Inflammatory macrophage treated with lipopolysaccharide for 4 hours (primary cell): ENCODE results near the gene CYP46A1.
"Not testable (repeated sequence)": the region's sequence is repeated elsewhere in the genome, so short reads cannot be mapped to it uniquely, and the experiment has no call there.

Experiments
- DNase-seq: peaks from one replicate; pipeline ENCODE4 v3.0.0-alpha.2; 2020

CYP46A1 gene

GRCh38 chr14:99683619-99684409 is at the start of gene CYP46A1:
CYP46A1 (plus strand) TSS chr14:99684298; CDS start chr14:99684418, 120 bp downstream.
- peak; percentile 99 for DNase-seq

DNA sequence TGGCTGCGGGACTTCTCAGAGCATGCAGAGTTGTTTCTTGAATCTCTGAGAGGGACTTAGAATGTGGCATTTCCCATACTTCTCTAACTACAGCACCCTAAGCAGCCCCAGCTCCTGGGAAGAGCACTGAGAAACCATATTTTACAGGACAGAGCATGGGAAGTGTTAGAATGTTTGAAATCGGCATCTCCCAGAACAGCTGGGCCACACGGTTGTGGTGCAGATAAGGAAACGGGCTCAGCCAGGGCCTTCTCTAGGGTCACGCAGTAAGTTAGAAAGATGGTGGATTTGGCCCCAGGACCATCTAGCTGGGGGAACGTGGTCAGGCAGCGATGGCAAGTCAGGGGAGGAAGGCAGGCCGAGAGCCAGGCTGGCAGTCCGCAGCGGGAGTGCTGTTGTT is 49.7 kb upstream of the CYP46A1 start:
- DNase-seq: no peak

DNA sequence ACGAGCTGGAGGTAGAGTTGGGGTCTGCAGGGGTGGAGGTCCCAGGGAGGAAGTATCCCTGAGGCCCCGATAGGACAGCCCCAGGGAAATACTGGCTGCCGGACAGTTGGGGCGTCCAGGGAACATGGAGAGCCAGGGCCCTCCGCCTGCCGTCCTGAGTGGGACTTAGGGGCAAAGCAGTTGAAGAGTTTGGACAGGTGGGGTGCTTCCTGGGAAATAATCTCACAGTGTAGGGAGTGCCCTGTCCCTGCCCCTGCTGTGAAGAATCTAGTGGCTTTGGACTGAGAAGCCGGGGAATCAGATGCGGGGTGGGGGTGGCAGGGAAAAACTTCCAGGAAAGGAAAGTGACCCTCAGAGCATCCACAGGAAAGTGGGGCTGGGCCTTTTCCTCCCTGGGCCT is 49.0 kb upstream of the CYP46A1 start:
- no peak for DNase-seq

DNA sequence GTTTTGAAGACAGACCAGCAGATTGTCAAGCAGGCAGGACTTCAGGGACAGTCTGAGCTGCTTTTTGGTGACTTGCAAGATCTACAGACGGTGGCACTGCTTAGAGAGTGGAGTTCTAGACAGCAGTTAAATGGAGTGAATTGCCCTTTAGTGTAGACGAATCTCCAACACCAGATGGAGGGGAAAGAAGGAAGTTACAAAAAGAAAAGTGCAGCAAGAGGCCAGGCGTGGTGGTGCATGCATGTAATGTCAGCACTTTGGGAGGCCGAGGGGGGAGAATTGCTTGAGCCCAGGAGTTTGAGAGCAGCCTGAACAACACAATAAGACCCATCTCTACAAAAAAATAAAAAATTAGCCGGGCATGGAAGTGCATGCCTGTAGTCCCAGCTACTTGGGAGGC is 47.6 kb upstream of the CYP46A1 start:
- DNase-seq: no peak

DNA sequence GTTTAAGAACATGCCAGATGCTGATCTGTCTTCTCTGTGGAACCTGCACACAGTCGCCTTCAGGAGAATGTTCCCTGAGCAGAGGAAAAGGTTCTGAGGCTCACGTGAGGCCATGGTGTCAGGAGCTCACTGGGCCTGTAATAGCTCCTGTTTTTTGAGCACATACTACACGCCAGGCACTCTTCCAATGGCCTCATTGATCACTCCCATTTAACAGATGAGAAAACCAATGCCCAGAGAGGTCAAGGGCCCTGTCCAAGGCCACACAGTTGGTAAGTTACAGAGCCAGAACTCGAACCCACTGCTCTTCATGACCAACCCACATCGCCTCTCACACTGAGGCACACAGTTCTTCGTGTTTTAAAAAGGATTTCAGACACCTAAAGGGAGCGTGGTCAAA is 46.5 kb upstream of the CYP46A1 start:
- DNase-seq: no peak

- not testable (repeated sequence) for DNase-seq
These were observed 41.3 kb upstream of the CYP46A1 start for GRCh38 chr14:99642771-99643170.

- DNase-seq: no peak
These were observed 40.8 kb upstream of the CYP46A1 start for GRCh38 chr14:99643343-99643742.

- no peak for DNase-seq
These were observed 40.0 kb upstream of the CYP46A1 start for GRCh38 chr14:99644035-99644587.

- no peak for DNase-seq
These were observed 39.2 kb upstream of the CYP46A1 start, which contains the start of gene HHIPL1 for GRCh38 chr14:99644723-99645544. HHIPL1 (plus strand) TSS chr14:99645129; CDS start chr14:99645208, 79 bp downstream.

DNA sequence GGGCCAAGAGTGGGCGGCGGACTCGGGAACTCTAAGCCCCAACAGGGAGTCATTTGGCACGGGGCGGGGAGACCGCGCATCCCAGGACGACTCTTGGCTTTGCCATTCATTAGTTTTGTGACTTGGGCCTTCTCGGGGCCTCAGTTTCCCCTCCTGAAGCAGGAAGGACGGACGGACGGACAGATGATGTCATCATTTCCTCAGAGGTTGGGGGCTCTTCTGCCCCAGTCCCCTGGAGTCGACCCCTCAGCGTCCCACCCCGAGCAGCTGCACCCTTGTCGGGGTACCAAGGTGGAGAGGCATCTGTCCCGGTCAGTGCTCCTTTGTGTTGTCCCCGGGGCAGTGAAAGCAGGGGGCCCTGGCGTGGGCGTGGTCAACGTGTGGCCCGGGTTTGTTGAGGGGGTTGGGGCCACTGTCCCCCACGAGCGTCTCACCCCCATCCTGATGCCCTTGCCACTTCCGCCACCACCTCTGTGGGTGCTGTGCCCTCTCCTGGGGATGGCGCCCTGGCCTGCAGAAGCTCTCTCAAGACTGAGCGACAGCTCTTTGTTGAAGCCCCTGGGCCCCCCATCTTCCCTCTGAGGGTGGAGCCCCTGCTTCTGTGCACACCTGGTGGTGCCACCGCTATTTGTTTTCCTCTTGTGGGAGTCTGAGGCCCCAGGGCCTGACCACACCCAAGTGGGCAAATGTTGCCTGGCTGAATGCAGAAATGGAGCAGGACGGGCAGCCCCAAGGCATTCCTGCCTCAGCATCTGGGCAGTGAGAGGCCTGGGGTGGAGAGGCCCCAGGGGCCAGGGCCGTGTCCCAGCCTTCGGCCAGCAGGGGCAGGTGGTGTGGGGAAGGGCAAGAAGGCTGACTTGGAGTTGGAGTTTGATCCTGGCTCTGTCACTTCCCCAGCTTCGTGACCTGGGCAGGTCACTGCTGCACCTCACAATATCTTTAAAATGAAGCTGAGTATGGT is 38.3 kb upstream of the CYP46A1 start:
- no peak for DNase-seq

GRCh38 chr14:99647411-99647810 is 36.7 kb upstream of the CYP46A1 start:
- no peak for DNase-seq

DNA sequence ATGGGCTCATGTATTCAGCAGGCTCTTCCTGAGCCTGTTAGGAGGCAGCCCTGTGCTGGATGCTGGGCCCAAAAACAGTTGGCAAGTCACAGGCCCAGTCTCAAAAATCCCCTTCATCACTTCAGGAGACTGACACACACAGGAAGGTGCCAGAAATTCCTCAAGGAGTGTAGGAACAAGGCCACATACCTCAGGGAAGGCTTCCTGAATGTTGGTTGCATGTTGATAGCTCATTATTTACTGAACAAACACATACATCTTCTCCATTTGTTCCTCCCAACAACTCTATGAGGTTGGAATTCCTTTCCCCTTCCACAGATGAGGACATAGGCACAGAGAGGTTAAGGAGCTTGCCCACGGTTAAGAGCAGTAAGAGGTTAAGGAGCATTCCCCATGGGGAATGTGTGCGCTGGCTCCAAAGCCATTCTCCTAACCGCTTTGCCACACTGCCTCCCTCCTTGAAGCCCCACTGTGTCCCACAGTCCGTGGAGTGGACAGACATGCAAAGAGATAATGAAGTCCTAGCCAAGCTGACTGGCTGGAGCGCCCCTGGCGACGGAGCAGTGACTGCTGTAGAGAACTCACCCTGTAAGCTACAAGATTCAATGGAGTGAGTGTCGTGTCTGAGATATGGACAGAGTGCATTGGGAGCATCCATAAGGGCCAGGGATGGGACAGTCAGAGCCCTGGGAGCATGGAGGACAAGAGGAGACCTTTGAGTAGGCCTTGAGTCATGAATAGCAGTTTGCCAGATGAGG is 35.9 kb upstream of the CYP46A1 start:
- no peak for DNase-seq

DNA sequence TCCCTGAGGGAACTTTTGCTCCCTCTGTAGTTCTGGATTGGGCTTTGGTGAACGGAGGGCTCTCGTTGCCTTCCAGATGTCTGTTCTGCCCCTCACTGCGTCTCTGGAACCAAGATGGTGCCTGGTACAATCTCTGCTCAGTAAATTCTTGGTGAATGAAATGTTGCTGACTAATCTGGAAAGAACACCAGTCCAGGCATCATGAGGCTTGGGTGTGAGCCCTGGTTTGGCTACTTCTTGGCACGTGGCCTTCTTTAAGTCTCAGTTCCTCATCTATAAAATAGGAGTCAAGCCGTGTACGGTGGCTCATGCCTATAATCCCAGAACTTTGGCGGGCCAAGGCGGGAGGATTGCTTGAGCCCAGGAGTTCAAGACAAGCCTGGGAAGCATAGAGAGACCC is 34.9 kb upstream of the CYP46A1 start:
- DNase-seq: no peak

- DNase-seq: no peak
These were observed 34.5 kb upstream of the CYP46A1 start for GRCh38 chr14:99649643-99650042.

DNA sequence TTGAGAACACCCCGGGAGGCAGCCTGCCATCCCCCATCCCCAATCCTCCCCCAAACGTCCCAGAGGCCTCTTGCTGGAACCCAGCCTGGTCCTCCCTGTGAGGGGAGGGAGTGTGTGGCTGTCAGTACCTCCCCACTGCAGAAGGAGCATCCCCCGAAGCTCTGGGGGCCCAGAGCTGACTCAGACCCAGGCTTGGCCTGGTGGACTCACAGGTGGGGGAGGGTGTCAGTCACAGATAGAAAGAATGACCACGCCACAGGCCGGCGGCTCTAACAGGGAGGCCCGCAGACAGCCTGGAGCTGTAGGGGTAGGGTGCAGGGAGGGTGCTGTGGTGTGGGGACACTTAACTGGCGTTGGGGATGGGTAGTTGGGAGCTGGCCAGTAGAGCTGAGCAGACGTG is 33.9 kb upstream of the CYP46A1 start:
- no peak for DNase-seq

DNA sequence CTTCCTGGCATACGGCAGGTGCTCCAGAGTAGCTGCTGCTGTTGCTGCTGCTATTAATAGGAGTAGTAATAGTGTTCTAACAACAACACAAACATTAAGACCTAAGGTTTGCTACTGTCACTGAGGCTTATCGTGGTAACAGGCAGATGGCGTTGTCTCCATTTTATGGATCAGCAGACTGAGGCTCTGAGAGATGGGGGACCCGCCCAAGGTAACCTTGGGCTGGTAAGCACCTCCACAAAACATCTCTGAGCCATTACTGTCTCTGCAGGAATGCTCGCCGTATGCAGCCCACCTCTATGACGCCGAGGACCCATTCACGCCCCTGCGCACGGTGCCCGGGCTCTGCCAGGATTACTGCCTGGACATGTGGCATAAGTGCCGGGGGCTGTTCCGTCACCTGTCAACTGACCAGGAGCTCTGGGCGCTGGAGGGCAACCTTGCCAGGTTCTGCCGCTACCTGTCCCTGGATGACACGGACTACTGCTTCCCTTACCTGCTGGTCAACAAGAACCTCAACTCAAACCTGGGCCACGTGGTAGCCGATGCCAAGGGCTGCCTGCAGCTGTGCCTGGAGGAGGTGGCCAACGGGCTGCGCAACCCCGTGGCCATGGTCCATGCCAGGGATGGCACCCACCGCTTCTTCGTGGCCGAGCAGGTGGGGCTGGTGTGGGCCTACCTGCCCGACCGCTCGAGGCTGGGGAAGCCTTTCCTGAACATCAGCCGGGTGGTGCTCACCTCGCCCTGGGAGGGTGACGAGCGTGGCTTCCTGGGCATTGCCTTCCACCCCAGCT is 31.9 kb upstream of the CYP46A1 start:
- DNase-seq: no peak

DNA sequence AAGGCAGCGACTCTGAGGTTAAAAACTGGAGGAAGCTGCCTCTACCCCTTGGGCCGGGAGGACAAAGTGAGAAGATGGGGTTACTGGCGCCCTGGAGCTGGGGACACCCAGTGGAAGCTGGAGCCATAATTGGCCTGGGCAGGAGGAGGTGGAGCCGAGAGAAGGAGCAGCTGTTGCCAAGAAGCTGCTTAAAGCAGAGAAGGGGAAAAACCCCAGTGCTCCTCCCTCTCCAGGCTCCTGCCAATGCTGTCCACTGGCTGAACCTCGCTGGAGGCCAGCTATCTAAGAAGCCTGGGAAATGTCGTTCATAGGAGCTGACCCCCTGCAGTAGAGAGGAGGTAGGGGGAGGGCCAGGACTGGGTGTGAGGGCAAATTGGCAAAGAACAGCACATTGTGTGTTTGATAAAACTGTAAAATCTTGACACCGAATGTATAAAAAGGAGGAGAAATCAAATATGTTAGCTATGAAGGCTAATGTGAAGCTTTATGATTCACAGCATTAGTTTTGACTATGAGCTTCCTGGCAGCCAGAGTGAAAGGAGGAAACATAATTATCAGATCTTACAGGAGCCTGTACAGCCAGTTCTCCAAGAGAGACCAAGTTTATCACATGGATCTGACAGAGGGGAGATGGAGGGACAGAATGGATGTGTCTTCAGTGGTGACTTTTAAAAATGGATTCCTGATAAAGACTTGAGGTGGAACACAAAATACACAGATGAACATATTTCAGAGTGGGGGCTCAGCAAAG is 29.7 kb upstream of the CYP46A1 start:
- no peak for DNase-seq

DNA sequence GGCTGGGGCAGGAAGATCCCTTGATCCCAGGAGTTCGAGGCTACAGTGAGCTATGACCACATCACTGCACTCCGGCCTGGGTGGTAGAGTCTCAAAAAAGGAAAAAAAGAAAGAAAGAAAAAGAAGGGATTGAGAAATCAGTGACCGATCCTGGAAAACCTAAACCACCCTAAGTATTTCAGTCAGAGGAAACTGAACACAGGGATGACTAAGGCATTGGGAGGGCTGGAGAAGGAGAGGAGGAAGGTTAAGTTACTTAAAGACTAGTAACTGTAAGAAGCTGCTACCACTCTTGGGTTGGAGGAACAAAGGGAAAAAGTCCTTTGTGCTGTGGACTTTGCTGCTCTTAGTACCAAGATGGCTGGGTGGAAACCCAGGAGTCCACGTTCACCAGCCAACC is 28.6 kb upstream of the CYP46A1 start:
- no peak for DNase-seq

DNA sequence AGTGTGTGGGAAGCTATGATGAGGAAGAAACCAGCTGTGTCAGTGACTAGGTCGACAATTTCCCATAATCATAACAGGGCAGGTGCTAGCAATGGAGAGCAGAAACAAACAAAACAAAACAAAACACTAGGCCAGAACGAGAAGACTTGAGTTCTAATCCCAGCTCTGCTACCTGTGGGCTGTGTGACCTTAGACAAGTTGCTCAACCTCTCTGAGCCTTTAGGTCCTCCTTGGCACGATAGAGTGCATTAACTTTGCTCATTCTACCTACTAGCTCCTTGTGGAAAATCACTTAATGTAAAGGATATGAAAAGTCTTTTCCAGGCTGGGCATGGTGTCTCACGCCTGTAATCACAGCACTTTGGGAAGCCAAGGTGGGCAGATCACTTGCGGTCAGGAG is 27.9 kb upstream of the CYP46A1 start:
- no peak for DNase-seq

DNA sequence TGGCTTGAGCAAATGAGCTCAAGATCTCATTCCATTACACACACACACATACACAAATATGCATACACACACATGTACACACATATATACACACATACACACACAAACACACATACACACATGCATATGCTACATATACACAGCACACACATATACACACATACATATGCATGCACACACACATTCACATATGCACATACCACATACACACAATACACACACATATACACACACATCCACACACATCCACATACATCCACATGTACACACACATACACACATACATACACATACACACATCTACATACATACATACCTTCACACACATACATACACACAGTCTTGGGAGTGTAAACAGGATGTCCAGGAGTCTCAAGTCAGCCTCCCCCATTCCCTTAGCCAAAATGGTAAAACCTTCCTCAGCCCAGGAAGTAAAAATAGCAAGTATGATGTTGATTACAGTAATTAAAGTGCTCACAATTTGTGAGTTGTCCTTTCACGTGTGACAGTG is 26.4 kb upstream of the CYP46A1 start:
- DNase-seq: no peak
